Subcutaneous abdominal adipose tissue (tissue), 5 donors: ENCODE measurements around the gene NEDD4L.

Source experiments
- H3K27ac ChIP-seq: one replicate; pipeline ENCODE4 v1.7.0; 2013; ENCODE audit warnings: low read depth, mild to moderate bottlenecking, inconsistent platforms, low read length, moderate library complexity
- H3K27me3 ChIP-seq, 5 donors: one replicate each; pipeline ENCODE4 v1.7.0; 2013; ENCODE audit warnings: low read length in 5 of 5, inconsistent platforms in 1 of 5; ENCODE audit not compliant: control insufficient read depth in 5 of 5, insufficient read depth in 4 of 5
- H3K36me3 ChIP-seq, 5 donors: one replicate each; pipeline ENCODE4 v1.7.0; 2013; ENCODE audit warnings: low read length in 5 of 5; ENCODE audit not compliant: control insufficient read depth in 5 of 5, insufficient read depth in 5 of 5
- H3K4me1 ChIP-seq, 5 donors: one replicate each; pipeline ENCODE4 v1.7.0; 2013; ENCODE audit warnings: low read length in 5 of 5, mild to moderate bottlenecking in 3 of 5, moderate library complexity in 1 of 5; ENCODE audit not compliant: control insufficient read depth in 5 of 5, insufficient read depth in 5 of 5
- H3K4me3 ChIP-seq, 5 donors: one replicate each; pipeline ENCODE4 v1.7.0; 2013; ENCODE audit warnings: low read length in 5 of 5, low read depth in 1 of 5
- H3K9ac ChIP-seq, 5 donors: one replicate each; pipeline ENCODE4 v1.7.0; 2013; ENCODE audit warnings: low read length in 5 of 5, mild to moderate bottlenecking in 4 of 5, moderate library complexity in 3 of 5
- H3K9me3 ChIP-seq, 5 donors: one replicate each; pipeline ENCODE4 v1.7.0; 2013; ENCODE audit warnings: low read length in 5 of 5; ENCODE audit not compliant: control insufficient read depth in 5 of 5
- donor health status: healthy.
- donor health status: healthy.
- donor health status: healthy.
- donor health status: healthy.
- donor health status: healthy.

The NEDD4L gene

GRCh38 chr18:58319719-58320118, 275.7 kb downstream of the NEDD4L start:
- Histone ChIP-seq H3K36me3 (peaks cover 0 to 4% (median 3%) of the 10 kb centered on the region in 5 donors), H3K4me1 (peaks cover 8 to 34% (median 21%) of the 10 kb centered on the region in 5 donors), H3K9me3 (no peaks in the 10 kb centered on the region), H3K27me3 (no peaks in the 10 kb centered on the region), H3K4me3 (no peak overlapping the region), H3K9ac (no peak overlapping the region), H3K27ac (no peak overlapping the region)

- peaks cover 0 to 7% (median 4%) of the 10 kb centered on the region in 5 donors for H3K36me3 ChIP-seq
- H3K4me1 ChIP-seq: peaks cover 6 to 21% (median 8%) of the 10 kb centered on the region in 5 donors
- no peaks in the 10 kb centered on the region for H3K27me3 ChIP-seq
- peak overlapping the region; percentile 33 for H3K27ac ChIP-seq
- H3K9ac ChIP-seq: no peak overlapping the region
- H3K9me3 ChIP-seq: no peaks in the 10 kb centered on the region
- H3K4me3 ChIP-seq: no peak overlapping the region
Measured at GRCh38 chr18:58320907-58321561, 277.0 kb downstream of the NEDD4L start.

- Histone ChIP-seq H3K4me1 (peaks cover 6 to 13% (median 8%) of the 10 kb centered on the region in 5 donors), H3K27ac (peak overlapping the region; percentile 33), H3K9me3 (no peaks in the 10 kb centered on the region), H3K36me3 (peaks cover 0 to 7% (median 4%) of the 10 kb centered on the region in 5 donors), H3K27me3 (no peaks in the 10 kb centered on the region), H3K4me3 (peak overlapping the region in 2 of 5 donors; percentile 37 to 52), H3K9ac (peak overlapping the region in 3 of 5 donors; percentile 19 to 57 (median 26))
Measured at GRCh38 chr18:58321986-58322385, 278.0 kb downstream of the NEDD4L start.

GRCh38 chr18:58322464-58322863, 278.4 kb downstream of the NEDD4L start:
- H3K27ac ChIP-seq: no peak overlapping the region
- H3K4me1 ChIP-seq: peaks cover 6 to 9% (median 8%) of the 10 kb centered on the region in 5 donors
- H3K9me3 ChIP-seq: no peaks in the 10 kb centered on the region
- no peak overlapping the region for H3K4me3 ChIP-seq
- H3K36me3 ChIP-seq: peaks cover 0 to 7% (median 4%) of the 10 kb centered on the region in 5 donors
- no peak overlapping the region for H3K9ac ChIP-seq
- H3K27me3 ChIP-seq: no peaks in the 10 kb centered on the region

- H3K4me1 ChIP-seq: peaks cover 6 to 9% (median 8%) of the 10 kb centered on the region in 5 donors
- no peak overlapping the region for H3K27ac ChIP-seq
- H3K4me3 ChIP-seq: no peak overlapping the region
- H3K9me3 ChIP-seq: no peaks in the 10 kb centered on the region
- peaks cover 0 to 11% (median 4%) of the 10 kb centered on the region in 5 donors for H3K36me3 ChIP-seq
- no peaks in the 10 kb centered on the region for H3K27me3 ChIP-seq
- H3K9ac ChIP-seq: no peak overlapping the region
Measured at GRCh38 chr18:58323866-58324762, 280.1 kb downstream of the NEDD4L start.

GRCh38 chr18:58324824-58325480, 280.9 kb downstream of the NEDD4L start:
- peaks cover 3 to 12% (median 4%) of the 10 kb centered on the region in 5 donors for H3K36me3 ChIP-seq
- peaks cover 6 to 9% (median 8%) of the 10 kb centered on the region in 5 donors for H3K4me1 ChIP-seq
- no peaks in the 10 kb centered on the region for H3K9me3 ChIP-seq
- H3K27ac ChIP-seq: no peak overlapping the region
- H3K4me3 ChIP-seq: no peak overlapping the region
- no peaks in the 10 kb centered on the region for H3K27me3 ChIP-seq
- no peak overlapping the region for H3K9ac ChIP-seq

- Histone ChIP-seq H3K27ac (no peak overlapping the region), H3K4me3 (no peak overlapping the region), H3K27me3 (no peaks in the 10 kb centered on the region), H3K9me3 (no peaks in the 10 kb centered on the region), H3K9ac (no peak overlapping the region), H3K4me1 (peaks cover 6 to 9% (median 8%) of the 10 kb centered on the region in 5 donors), H3K36me3 (peaks cover 4 to 18% (median 8%) of the 10 kb centered on the region in 5 donors)
Measured at GRCh38 chr18:58325494-58325893, 281.5 kb downstream of the NEDD4L start.

- no peaks in the 10 kb centered on the region for H3K27me3 ChIP-seq
- no peaks in the 10 kb centered on the region for H3K9me3 ChIP-seq
- H3K9ac ChIP-seq: no peak overlapping the region
- H3K4me1 ChIP-seq: peaks cover 0 to 3% (median 0%) of the 10 kb centered on the region in 5 donors
- no peak overlapping the region for H3K4me3 ChIP-seq
- H3K36me3 ChIP-seq: peaks cover 0 to 22% (median 18%) of the 10 kb centered on the region in 5 donors
- no peak overlapping the region for H3K27ac ChIP-seq
Measured at GRCh38 chr18:58334061-58334460, 290.0 kb downstream of the NEDD4L start.

- no peaks in the 10 kb centered on the region for H3K27me3 ChIP-seq
- peaks cover 0 to 3% (median 0%) of the 10 kb centered on the region in 5 donors for H3K4me1 ChIP-seq
- H3K36me3 ChIP-seq: peaks cover 0 to 19% (median 15%) of the 10 kb centered on the region in 5 donors
- no peak overlapping the region for H3K4me3 ChIP-seq
- H3K27ac ChIP-seq: no peak overlapping the region
- H3K9ac ChIP-seq: no peak overlapping the region
- no peaks in the 10 kb centered on the region for H3K9me3 ChIP-seq
Measured at GRCh38 chr18:58335223-58335622, 291.2 kb downstream of the NEDD4L start.
